Esophagus squamous epithelium (tissue), 4 donors: Measurements from ENCODE around the gene AP3B1.

Experiments used
- CTCF ChIP-seq, 6 experiments: fragments of 450-650 bp in 4 of 6; fragments of 200-600 bp in 2 of 6; sonication (generic) in 2 of 6; IDR thresholded peaks; one replicate each; pipeline ENCODE4 v1.5.1; 2016 to 2019; ENCODE audit warnings: antibody characterized with exemption in 6 of 6, mild to moderate bottlenecking in 4 of 6, moderate library complexity in 4 of 6
- POLR2A ChIP-seq, 4 donors: fragments of 450-650 bp; IDR thresholded peaks; one replicate each; pipeline ENCODE4 v1.6.1; 2017; ENCODE audit warnings: antibody characterized with exemption in 4 of 4, mild to moderate bottlenecking in 4 of 4, moderate library complexity in 3 of 4

- TF ChIP-seq CTCF (IDR thresholded peaks at IDR 0.05): peak in 5 of 6 experiments; percentile 41 to 71 (median 43)
- no peak for TF ChIP-seq POLR2A (IDR thresholded peaks at IDR 0.05)
These were observed 25.3 kb downstream of the AP3B1 start for GRCh38 chr5:78269088-78269703.
